Fibroblast of lung (primary cell): ENCODE measurements around the gene AZU1. TPM values are rescaled to one million over a fixed set of nuclear protein-coding genes. Genes with fewer than 3 reads are reported as not detected.
A peak's percentile ranks its signal among the peaks of the same experiment; 100 is the strongest.
"Not testable (repeated sequence)": the region's sequence is repeated elsewhere in the genome, so short reads cannot be mapped to it uniquely, and the experiment has no call there.

Experiments used
- DNase-seq, 2 donors: peaks; one replicate each; pipeline versions ENCODE4 v3.0.0 to v3.0.0-alpha.2; 2010; ENCODE audit warnings: low read depth in 2 of 2
- H2AFZ ChIP-seq: 2 replicates; pipeline ENCODE4 v1.5.1; 2012; ENCODE audit warnings: low read length, control low read depth, inconsistent platforms
- H3K27ac ChIP-seq: 2 replicates; pipeline ENCODE4 v1.5.1; 2011; ENCODE audit warnings: low read length, control low read depth; ENCODE audit not compliant: insufficient read depth
- H3K27me3 ChIP-seq: 2 replicates; pipeline ENCODE4 v1.5.1; 2011; ENCODE audit warnings: mild to moderate bottlenecking, low read length; ENCODE audit not compliant: control insufficient read depth, insufficient read depth
- H3K36me3 ChIP-seq: 2 replicates; pipeline ENCODE4 v1.5.1; 2011; ENCODE audit warnings: low read length; ENCODE audit not compliant: control insufficient read depth, insufficient read depth
- H3K4me1 ChIP-seq: 2 replicates; pipeline ENCODE4 v1.5.1; 2011; ENCODE audit warnings: low read length; ENCODE audit not compliant: control insufficient read depth, insufficient read depth; ENCODE audit errors: extremely low read depth
- H3K4me2 ChIP-seq: 2 replicates; pipeline ENCODE4 v1.5.1; 2011; ENCODE audit warnings: low read length, control low read depth; ENCODE audit not compliant: insufficient read depth; ENCODE audit errors: extremely low read depth
- H3K4me3 ChIP-seq, 4 experiments: fragments of 200-600 bp in 1 of 4; sonication (generic) in 1 of 4; replicated peaks in 1 of 4; 2 replicates each; pipeline ENCODE4 v1.5.1; 2011 to 2016; ENCODE audit warnings: low read length in 4 of 4, low read depth in 3 of 4, mild to moderate bottlenecking in 3 of 4, control low read depth in 2 of 4, inconsistent platforms in 1 of 4, mixed read lengths in 1 of 4; ENCODE audit not compliant: insufficient read depth in 1 of 4; ENCODE audit errors: control extremely low read depth in 1 of 4
- H3K79me2 ChIP-seq: 2 replicates; pipeline ENCODE4 v1.5.1; 2012; ENCODE audit warnings: mild to moderate bottlenecking, low read length, inconsistent platforms; ENCODE audit not compliant: control insufficient read depth, insufficient read depth
- H3K9ac ChIP-seq: 2 replicates; pipeline ENCODE4 v1.5.1; 2011; ENCODE audit warnings: mild to moderate bottlenecking, low read length, control low read depth; ENCODE audit not compliant: insufficient read depth
- H3K9me3 ChIP-seq: 2 replicates; pipeline ENCODE4 v1.5.1; 2012; ENCODE audit warnings: low read depth, low read length; ENCODE audit not compliant: control insufficient read depth, insufficient read depth
- H4K20me1 ChIP-seq: 2 replicates; pipeline ENCODE4 v1.5.1; 2011; ENCODE audit warnings: low read length; ENCODE audit not compliant: control insufficient read depth, insufficient read depth; ENCODE audit errors: extremely low read depth
- EZH2 ChIP-seq: IDR thresholded peaks from 2 replicates; pipeline ENCODE4 v1.5.1; 2012; ENCODE audit warnings: low read length, control low read depth, mild to moderate bottlenecking; ENCODE audit errors: missing control alignments
- polyA plus RNA-seq, 2 donors: library from polyadenylated mRNA; depleted of rRNA in 1 of 2; stranded (reverse) in 1 of 2; unstranded in 1 of 2; fragments of >200 nt; gene quantifications; 2 replicates each; pipeline ENCODE4 v1.2.1, GENCODE V29; 2011 to 2012; ENCODE audit warnings: missing spikeins in 1 of 2
- total RNA-seq: library from RNA; depleted of rRNA; stranded (reverse); fragments of >200 nt; gene quantifications from 2 replicates; pipeline ENCODE4 v1.2.1, GENCODE V29; 2014
- TF ChIP-seq, protein P1 (sequence below), 2 donors: IDR thresholded peaks in 1 of 2; conservative IDR thresholded peaks in 1 of 2; 1 replicate in 1 of 2; 2 replicates in 1 of 2; pipeline ENCODE4 v1.5.1; 2011 to 2012; ENCODE audit warnings: low read length in 2 of 2, control low read depth in 1 of 2, inconsistent platforms in 1 of 2, low read depth in 1 of 2, mild to moderate bottlenecking in 1 of 2

The AZU1 gene
- total and polyA plus RNA-seq, 2 donors (not counting 1 experiment from before 2014, with no cell fraction given), result 0.17 TPM; not detected in 1

- DNase-seq, result no peak
- peaks cover 6% of the 10 kb centered on the region for H3K4me1 ChIP-seq
- no peaks in the 10 kb centered on the region for H3K79me2 ChIP-seq
- no peaks in the 10 kb centered on the region for H4K20me1 ChIP-seq
- H3K4me3 ChIP-seq, result no peak within 1 kb of the TSS
- peak within 1 kb of the TSS; percentile 91 for H3K27ac ChIP-seq
- H3K36me3 ChIP-seq, result no peaks in the 10 kb centered on the region
- no peak within 1 kb of the TSS for H2AFZ ChIP-seq
- no peak within 1 kb of the TSS for H3K4me2 ChIP-seq
- H3K9me3 ChIP-seq, result no peaks in the 10 kb centered on the region
- peak within 1 kb of the TSS; percentile 58 for H3K9ac ChIP-seq
- peaks cover 5% of the 10 kb centered on the region for H3K27me3 ChIP-seq
- peak; percentile 48 for TF ChIP-seq EZH2
- TF ChIP-seq, protein P1, sequence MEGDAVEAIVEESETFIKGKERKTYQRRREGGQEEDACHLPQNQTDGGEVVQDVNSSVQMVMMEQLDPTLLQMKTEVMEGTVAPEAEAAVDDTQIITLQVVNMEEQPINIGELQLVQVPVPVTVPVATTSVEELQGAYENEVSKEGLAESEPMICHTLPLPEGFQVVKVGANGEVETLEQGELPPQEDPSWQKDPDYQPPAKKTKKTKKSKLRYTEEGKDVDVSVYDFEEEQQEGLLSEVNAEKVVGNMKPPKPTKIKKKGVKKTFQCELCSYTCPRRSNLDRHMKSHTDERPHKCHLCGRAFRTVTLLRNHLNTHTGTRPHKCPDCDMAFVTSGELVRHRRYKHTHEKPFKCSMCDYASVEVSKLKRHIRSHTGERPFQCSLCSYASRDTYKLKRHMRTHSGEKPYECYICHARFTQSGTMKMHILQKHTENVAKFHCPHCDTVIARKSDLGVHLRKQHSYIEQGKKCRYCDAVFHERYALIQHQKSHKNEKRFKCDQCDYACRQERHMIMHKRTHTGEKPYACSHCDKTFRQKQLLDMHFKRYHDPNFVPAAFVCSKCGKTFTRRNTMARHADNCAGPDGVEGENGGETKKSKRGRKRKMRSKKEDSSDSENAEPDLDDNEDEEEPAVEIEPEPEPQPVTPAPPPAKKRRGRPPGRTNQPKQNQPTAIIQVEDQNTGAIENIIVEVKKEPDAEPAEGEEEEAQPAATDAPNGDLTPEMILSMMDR (conservative IDR thresholded peaks at IDR 0.05 in 1 of 2, IDR thresholded peaks at IDR 0.05 in 1 of 2; ENCODE audit: low read depth in 1 of 2, low read length in 2 of 2), result no peak
Measured at GRCh38 chr19:852136-853013, 24.7 kb downstream of the AZU1 start, which contains the start of gene ELANE. TSS of gene ELANE (plus strand) at chr19:852303. CDS start at chr19:852329, 26 bp downstream.

DNA sequence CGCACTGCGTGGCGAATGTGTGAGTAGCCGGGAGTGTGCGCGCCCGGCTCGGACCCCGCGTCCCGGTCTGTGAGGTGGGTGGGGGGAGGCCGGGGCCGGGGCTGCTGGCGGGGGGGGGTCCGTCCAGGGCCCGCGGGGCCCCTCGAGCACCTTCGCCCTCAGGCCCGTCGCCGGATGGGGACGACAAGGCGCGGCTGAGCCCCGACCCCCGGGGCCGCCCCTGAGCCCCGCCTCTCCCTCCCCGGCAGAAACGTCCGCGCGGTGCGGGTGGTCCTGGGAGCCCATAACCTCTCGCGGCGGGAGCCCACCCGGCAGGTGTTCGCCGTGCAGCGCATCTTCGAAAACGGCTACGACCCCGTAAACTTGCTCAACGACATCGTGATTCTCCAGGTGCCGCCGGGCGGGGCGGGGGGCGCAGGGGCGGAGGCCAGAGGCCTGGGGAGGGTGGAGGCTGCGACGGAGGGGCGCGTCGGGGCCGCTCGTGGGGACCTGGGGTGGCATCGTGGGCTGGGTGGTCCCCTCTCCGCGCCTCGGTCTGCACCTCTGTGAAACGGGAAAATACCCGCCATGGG lies 25.5 kb downstream of the AZU1 start:
- H2AFZ ChIP-seq, result no peak overlapping the region
- no peaks in the 10 kb centered on the region for H3K36me3 ChIP-seq
- H3K9ac ChIP-seq, result no peak overlapping the region
- no peaks in the 10 kb centered on the region for H4K20me1 ChIP-seq
- no peaks in the 10 kb centered on the region for H3K9me3 ChIP-seq
- no peaks in the 10 kb centered on the region for H3K79me2 ChIP-seq
- peaks cover 6% of the 10 kb centered on the region for H3K4me1 ChIP-seq
- no peak overlapping the region for H3K4me2 ChIP-seq
- DNase-seq, result no peak
- no peak for TF ChIP-seq EZH2
- TF ChIP-seq, protein P1 (conservative IDR thresholded peaks at IDR 0.05 in 1 of 2, IDR thresholded peaks at IDR 0.05 in 1 of 2; ENCODE audit: low read depth in 1 of 2, low read length in 2 of 2), result no peak
- no peak overlapping the region for H3K4me3 ChIP-seq
- H3K27ac ChIP-seq, result no peak overlapping the region
- H3K27me3 ChIP-seq, result no peaks in the 10 kb centered on the region

DNA sequence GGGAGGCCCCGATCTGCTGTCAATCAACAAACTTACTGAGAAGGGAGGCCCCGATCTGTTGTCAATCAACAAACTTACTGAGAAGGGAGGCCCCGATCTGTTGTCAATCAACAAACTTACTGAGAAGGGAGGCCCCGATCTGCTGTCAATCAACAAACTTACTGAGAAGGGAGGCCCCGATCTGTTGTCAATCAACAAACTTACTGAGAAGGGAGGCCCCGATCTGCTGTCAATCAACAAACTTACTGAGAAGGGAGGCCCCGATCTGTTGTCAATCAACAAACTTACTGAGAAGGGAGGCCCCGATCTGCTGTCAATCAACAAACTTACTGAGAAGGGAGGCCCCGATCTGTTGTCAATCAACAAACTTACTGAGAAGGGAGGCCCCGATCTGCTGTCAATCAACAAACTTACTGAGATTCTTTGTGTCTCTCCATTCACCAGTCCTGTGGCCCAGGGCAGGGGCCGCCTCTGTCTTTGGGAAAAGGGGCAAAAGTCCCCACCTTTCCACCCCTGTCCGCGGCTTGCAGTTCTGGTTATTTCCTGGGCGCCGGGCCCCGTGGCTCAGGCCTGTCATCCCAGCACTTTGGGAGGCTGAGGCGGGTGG lies 26.1 kb downstream of the AZU1 start:
- not testable (repeated sequence) for H3K4me1 ChIP-seq, H3K27ac ChIP-seq, H3K36me3 ChIP-seq, H3K79me2 ChIP-seq, H3K4me2 ChIP-seq, H3K9ac ChIP-seq, H2AFZ ChIP-seq, H4K20me1 ChIP-seq, H3K4me3 ChIP-seq, DNase-seq, H3K27me3 ChIP-seq, H3K9me3 ChIP-seq
